Measurements from ENCODE around the gene TMEM9.

DNA sequence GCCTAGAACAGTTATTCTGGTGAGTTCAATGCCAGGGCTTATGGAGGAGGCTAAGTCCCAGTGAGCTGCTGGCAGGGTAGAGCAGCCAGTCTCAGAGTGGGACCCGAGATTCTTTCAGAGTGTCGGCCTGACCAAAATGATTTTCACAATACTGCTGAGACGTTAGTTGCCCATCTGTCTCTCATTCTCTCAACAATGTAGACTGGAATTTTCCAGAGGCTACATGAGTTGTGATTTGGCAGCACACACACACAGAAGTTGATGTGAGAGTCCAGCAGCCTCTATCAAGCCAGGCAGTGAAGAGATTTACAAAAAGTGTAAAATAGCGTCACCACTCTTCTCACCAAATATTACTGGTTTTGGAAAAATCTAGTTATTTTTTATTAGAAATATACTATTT is 63.7 kb downstream of the TMEM9 start:
- TF ChIP-seq, protein P1, sequence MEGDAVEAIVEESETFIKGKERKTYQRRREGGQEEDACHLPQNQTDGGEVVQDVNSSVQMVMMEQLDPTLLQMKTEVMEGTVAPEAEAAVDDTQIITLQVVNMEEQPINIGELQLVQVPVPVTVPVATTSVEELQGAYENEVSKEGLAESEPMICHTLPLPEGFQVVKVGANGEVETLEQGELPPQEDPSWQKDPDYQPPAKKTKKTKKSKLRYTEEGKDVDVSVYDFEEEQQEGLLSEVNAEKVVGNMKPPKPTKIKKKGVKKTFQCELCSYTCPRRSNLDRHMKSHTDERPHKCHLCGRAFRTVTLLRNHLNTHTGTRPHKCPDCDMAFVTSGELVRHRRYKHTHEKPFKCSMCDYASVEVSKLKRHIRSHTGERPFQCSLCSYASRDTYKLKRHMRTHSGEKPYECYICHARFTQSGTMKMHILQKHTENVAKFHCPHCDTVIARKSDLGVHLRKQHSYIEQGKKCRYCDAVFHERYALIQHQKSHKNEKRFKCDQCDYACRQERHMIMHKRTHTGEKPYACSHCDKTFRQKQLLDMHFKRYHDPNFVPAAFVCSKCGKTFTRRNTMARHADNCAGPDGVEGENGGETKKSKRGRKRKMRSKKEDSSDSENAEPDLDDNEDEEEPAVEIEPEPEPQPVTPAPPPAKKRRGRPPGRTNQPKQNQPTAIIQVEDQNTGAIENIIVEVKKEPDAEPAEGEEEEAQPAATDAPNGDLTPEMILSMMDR (IDR thresholded peaks at IDR 0.05), result no peak
- no peak for TF ChIP-seq POLR2A (IDR thresholded peaks at IDR 0.05)
